AML-193 (cell line): Measurements from ENCODE around the gene PPP1R13L.
"Not testable (repeated sequence)": the region's sequence is repeated elsewhere in the genome, so short reads cannot be mapped to it uniquely, and the experiment has no call there.

Experiments
- DNase-seq, 2 experiments: peaks; one replicate each; lab custom pipeline; 2025; lab: John Stamatoyannopoulos, UW

The PPP1R13L gene

DNA sequence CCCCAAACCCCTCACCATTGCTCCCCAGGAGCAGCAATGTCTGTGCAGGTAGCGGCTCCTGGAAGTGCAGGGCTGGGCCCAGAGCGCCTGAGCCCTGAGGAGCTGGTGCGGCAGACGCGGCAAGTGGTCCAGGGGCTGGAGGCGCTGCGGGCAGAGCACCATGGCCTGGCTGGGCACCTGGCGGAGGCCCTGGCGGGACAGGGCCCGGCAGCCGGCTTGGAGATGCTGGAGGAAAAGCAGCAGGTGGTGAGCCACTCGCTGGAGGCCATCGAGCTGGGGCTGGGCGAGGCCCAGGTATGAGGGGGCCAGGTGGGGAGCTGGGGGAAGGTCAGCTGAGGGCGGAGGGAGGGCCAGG, 59.4 kb downstream of the PPP1R13L start:
- DNase-seq: no peak

DNA sequence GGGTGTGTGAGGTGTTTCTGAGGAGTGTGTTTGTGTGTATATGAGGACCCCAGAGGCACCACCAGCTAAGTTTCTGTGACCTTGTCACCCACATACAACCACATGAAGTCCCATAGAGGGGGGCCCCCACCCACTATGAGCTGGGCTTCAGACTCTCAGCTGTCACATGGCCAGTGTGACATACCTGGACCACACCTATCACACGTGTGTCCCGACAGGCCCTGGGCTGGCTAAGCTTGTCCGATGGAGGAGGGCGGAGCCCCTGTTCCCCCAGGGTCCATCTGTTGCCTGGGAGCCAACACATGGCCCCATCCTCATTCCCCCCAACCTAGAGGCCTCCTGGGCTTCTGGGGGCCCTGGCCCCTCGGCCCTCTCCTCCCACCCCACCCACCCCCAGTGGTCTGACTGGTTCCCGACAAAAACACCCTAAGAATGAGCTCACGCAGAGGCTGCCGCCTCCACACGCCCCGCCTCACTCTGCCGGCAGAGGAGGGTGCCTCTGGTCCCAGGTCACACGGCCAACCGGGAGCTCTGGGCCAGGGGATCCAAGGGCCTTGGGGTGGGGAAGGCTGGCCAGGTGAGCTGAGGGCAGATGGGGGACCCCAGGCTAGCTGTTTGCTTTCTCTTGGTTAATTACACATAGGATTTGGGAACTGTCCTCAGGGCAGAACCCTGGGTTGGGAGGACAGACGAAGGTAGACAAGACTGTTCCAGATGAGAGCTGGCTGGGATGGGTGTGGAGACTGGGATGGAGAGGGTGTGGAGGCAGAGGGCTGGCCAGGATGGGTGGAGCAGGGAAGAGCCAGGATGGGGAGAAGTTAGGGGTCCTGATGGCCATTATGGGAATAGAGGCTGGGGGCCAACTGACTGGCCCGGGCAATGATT, 60.0 kb downstream of the PPP1R13L start:
- no peak for DNase-seq

DNA sequence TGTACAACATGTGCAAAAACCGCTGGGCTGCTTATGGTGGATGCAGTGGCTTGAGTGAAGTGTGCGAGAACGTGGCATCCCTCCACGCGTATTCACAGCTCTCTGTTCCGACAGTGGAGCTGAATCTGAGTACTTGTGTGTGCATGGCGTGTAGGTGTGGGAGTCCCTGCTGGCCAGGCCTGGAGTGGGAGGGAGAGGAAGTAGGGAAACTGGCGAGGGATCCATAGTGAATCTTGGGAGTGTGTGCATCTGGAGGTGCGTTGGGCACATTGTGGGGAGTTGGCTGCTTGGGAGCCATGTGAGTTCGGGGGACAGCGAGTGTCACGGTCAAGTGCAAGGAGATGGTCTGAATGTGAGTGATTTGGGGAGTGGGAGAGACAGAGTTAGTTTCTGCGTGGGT, 62.0 kb downstream of the PPP1R13L start:
- no peak for DNase-seq

DNA sequence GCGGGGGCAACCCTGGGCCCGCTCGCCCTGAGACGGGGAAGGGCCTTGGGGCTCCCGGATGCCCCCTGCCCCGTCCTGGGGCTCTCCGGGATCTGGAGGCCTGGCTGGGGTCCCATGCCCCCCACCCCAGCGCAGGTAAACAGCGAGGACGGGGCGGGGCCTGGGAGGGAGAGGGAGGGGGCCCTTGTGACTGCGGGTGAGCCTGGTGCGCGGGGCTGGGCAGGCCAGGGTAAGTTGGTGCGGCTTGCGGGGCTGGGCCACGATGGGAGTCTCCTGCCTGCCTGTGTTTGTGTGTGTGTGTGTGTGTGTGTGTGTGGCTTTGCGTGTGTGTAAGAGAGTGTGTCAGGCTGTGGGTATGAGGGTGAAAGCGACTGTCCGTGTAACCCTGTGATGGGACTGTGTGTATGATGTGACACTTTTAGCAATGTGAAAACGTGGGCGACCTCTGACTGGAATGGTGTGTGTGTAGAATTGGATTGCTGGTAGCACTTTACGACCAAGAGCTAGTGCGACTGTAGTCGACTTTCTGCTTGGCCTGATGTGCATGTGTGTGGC, 63.9 kb downstream of the PPP1R13L start:
- no peak for DNase-seq

DNA sequence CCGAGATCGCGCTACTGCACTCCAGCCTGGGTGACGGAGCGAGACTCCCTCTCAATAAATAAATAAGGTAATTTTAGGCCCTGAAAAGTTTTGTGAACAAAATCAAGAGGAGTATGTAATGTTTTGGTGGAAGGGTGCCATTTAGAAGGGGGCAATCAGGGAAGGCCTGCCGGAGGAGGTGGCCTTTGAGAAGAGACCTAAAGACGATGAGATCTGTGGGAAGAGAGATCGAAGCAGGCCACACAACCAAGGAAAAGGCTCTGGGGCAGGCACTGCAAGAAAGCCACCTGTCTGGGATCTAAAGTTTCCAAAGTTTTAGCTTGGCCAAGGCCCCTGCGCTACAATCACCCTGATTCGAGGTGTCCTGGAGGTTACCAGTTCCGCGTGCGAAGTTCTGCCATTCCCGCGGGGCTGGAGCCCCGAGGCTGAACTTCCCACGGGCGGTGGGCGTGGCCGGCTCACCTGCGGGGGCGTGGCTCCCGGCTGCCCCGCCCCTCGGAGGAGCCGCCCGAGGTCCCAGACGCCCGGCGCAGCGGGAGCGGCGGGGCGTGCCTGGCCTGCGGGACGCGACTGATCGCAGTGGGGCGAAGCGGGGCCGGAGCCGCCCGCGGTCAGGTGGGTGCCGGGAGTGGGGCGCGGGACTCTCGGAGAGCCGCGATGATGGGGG, 64.5 kb downstream of the PPP1R13L start, which contains the start of gene KLC3:
Gene KLC3, plus strand, starts transcription at position 519 of the 667 bp plus-strand sequence. CDS start 4,792 bp downstream, outside the sequence.
- DNase-seq: no peak

DNA sequence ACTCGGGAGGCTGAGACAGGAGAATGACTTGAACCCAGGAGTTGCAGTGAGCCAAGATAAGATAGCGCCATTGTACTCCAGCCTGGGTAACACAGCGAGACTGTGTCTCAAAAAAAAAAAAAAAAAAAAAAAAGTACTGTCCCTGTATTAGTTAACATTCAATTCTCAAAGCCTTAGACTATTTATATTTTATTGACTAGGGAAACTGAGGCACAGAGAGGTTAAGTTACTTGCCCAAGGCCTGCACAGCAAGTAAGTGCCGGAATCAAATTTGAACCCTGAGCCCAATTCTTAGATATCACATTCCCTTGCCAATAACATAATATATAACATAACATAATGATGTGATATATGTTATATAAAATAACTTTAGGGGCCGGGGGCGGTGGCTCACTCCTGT, 65.2 kb downstream of the PPP1R13L start:
- DNase-seq: no peak

DNA sequence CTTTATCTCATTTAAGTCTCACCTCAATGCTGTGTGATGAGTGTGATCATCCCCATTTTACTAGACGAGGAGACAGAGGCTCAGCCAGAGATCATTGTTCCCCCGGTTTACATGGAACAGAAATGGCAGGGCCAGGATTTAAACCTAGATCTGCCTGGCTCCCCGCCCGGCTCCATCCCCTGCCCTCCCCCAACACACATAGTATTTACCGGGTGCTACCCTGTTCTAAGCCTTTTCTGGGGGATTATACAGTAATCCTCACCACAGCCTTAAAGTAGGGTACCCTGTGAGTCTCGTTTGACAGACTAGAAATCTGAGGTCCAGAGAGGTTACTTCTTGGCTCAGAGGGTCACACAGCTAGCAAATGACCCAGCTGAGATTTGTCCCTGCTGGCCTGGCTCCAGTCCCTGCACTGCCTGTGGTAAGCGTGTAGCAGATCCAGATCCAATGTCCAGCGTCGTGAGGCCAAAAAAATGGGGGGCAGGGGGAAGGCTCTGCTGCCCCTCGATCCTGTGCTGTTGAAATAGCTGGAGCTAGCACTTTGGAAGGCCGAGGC, 68.1 kb downstream of the PPP1R13L start:
- DNase-seq: no peak

DNA sequence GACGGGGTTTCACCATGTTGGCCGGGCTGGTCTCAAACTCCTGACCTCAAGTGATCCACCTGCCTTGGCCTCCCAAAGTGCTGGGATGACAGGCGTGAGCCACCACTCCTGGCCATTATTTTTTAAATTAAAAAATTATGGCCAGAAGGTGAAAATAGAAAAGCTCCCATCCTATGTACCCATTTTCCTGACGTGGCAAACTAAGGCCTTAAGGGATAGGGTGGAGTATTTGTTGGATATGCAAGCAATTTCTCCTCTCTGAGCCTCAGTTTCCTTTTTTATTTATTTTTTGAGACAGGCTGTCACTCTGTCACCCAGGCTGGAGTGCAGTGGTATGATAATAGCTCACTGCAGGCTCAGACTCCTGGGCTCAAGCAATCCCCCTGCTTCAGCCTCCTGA, 70.0 kb downstream of the PPP1R13L start:
- DNase-seq: not testable (repeated sequence)

DNA sequence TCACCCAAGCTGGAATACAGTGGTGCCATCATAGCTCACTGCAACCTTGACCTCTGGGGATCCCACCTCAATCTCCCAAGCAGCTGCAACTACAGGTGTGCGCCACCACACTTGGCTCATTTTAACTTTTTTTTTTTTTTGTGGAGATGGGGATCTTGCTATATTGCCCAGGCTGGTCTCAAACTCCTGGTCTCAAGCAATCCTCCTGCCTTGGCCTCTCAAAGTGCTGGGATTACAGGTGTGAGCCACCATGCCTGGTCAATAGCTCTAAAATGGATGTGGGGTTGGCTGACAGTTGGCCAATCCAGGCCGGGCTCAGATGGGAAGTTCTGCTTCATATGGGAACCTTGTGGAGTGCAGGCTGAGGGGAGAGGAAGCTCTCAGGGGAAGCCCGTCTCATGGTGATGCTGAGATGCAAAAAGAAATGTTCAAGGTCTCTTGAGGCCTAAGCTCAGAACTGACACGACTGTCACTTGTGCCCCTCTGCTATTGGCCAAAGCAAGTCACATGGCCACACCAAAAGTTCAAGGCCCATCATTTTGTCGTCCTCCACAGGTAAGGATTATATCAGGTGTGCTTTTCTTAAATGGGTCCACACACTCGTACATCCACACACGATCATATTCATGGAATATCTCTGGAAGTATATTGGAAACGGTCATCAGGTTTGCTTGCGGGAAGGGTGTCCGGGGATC, 71.1 kb downstream of the PPP1R13L start:
- DNase-seq: no peak

DNA sequence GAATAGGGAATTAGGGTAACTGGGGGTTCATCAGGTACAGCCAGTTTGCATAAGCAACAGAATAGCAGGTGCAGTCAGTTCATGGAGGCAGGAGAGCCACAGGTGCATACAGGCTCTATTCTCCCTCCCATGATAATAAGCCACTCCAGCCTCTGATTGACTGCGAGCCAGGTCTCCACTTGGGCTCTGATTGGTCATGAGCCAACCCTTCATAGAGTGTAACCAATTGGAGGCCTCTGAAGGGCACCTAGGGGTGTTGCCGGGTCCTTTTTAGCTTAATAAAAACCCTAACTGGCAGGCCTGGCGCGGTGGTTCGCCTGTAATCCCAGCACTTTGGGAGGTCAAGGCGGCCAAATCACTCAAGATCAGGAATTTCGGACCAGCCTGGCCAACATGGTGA, 73.5 kb downstream of the PPP1R13L start:
- DNase-seq: no peak
